Uterus (tissue), 2 donors: Measurements from ENCODE around the gene EEFSEC.

ENCODE experiments used
- CTCF ChIP-seq, 4 experiments: fragments of 200-600 bp in 2 of 4; fragments of 450-650 bp in 2 of 4; sonication (generic) in 2 of 4; IDR thresholded peaks; one replicate each; pipeline ENCODE4 v1.5.1; 2016 to 2019; ENCODE audit warnings: antibody characterized with exemption in 4 of 4, mild to moderate bottlenecking in 2 of 4, moderate library complexity in 1 of 4
- POLR2A ChIP-seq, 2 donors: fragments of 450-650 bp; IDR thresholded peaks; one replicate each; pipeline ENCODE4 v1.6.1; 2016; ENCODE audit warnings: antibody characterized with exemption in 2 of 2, mild to moderate bottlenecking in 1 of 2, moderate library complexity in 1 of 2

GRCh38 chr3:128383316-128384235, 230.3 kb downstream of the EEFSEC start:
- TF ChIP-seq POLR2A (IDR thresholded peaks at IDR 0.05) (no peak), CTCF (IDR thresholded peaks at IDR 0.05) (no peak)
